SK-N-MC (cell line): ENCODE measurements around the gene FOXQ1.
A peak's percentile ranks its signal among the peaks of the same experiment; 100 is the strongest.
"Not testable (repeated sequence)": the region's sequence is repeated elsewhere in the genome, so short reads cannot be mapped to it uniquely, and the experiment has no call there.

Experiments used
- DNase-seq: peaks from one replicate; pipeline ENCODE4 v3.0.0-alpha.2; 2011; ENCODE audit warnings: low read depth, low spot score
- H3K27ac ChIP-seq: fragments of 200-600 bp; sonication (generic); 2 replicates; pipeline ENCODE4 v1.5.1; 2016; ENCODE audit warnings: mixed run types
- H3K36me3 ChIP-seq: fragments of 200-600 bp; sonication (generic); 2 replicates; pipeline ENCODE4 v1.6.1; 2017; ENCODE audit warnings: antibody characterized with exemption, low read length, mixed read lengths; ENCODE audit not compliant: insufficient read depth
- H3K4me3 ChIP-seq: fragments of 200-600 bp; sonication (generic); 2 replicates; pipeline ENCODE4 v1.5.1; 2016
- H3K9ac ChIP-seq: fragments of 200-600 bp; sonication (generic); 2 replicates; pipeline ENCODE4 v1.8.0; 2017; ENCODE audit warnings: mixed run types, mixed read lengths; ENCODE audit not compliant: insufficient read length
- H3K9me3 ChIP-seq: fragments of 200-600 bp; sonication (generic); 2 replicates; pipeline ENCODE4 v1.6.1; 2017; ENCODE audit warnings: low read depth, mild to moderate bottlenecking, antibody characterized with exemption, low read length, moderate library complexity, mixed read lengths
- EZH2 ChIP-seq: fragments of 200-600 bp; sonication (generic); IDR thresholded peaks from one replicate; pipeline ENCODE4 v1.6.1; 2017; ENCODE audit warnings: antibody characterized with exemption
- FOXP2 ChIP-seq: optimal IDR thresholded peaks from 2 replicates; pipeline ENCODE3; 2011; ENCODE audit warnings: mild to moderate bottlenecking, moderate library complexity; ENCODE audit not compliant: insufficient read depth; ENCODE audit errors: extremely low read length, control extremely low read depth
- POLR2AphosphoS5 ChIP-seq: IDR thresholded peaks from 2 replicates; pipeline ENCODE4 v1.6.1; 2012; ENCODE audit warnings: mild to moderate bottlenecking, low read depth, low read length, borderline replicate concordance

Gene FOXQ1

DNA sequence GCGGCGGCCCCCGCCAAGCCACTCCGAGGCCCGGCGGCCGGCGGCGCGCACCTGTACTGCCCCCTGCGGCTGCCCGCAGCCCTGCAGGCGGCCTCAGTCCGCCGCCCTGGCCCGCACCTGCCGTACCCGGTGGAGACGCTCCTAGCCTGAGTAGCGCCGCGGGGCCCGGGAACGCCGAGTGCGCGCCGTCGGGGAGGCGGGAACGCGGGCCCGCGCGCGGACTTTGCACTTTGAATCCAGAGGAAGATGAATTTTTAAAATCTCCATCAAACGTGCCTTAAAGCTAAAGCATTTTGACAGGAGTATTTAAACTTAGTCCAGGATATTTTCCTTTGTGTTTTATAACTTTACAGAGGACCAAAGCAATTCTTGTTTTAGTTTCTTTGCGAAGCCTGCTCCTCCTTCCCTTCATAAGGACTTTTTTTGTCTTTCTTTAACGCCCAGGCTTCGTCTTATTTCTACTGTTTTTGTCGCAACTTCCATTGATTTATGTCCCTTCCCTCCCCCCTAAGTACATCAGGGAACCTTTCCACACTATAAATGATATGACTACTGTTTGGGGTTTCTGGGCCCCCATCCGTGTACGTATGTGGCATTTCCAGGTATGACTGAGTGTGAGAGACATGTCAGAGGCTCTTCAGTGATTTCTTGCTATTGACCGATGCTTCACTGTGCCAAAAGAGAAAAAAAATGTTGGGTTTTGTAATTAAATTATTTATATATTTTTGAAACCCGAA lies 2.0 kb downstream of the FOXQ1 start:
- Histone ChIP-seq H3K4me3 (no peak overlapping the region), H3K9ac (no peak overlapping the region), H3K36me3 (no peaks in the 10 kb centered on the region), H3K27ac (no peak overlapping the region), H3K9me3 (no peaks in the 10 kb centered on the region)
- TF ChIP-seq POLR2AphosphoS5 (no peak), FOXP2 (no peak), EZH2 (peak; percentile 98)
- no peak for DNase-seq

GRCh38 chr6:1314617-1315016 lies 2.7 kb downstream of the FOXQ1 start:
- TF ChIP-seq POLR2AphosphoS5 (no peak), FOXP2 (no peak), EZH2 (no peak)
- H3K27ac ChIP-seq = no peak overlapping the region
- no peak for DNase-seq

GRCh38 chr6:1315201-1315559 lies 3.3 kb downstream of the FOXQ1 start:
- no peaks in the 10 kb centered on the region for H3K36me3 ChIP-seq
- TF ChIP-seq EZH2 (no peak), POLR2AphosphoS5 (no peak), FOXP2 (no peak)
- no peak overlapping the region for H3K9ac ChIP-seq
- no peak overlapping the region for H3K4me3 ChIP-seq
- no peaks in the 10 kb centered on the region for H3K9me3 ChIP-seq
- no peak for DNase-seq
- H3K27ac ChIP-seq = no peak overlapping the region

More at GRCh38 chr6:1314617-1315016, 2.7 kb downstream of the FOXQ1 start:
- Histone ChIP-seq H3K36me3 (no peaks in the 10 kb centered on the region), H3K4me3 (no peak overlapping the region), H3K9ac (no peak overlapping the region), H3K9me3 (no peaks in the 10 kb centered on the region)

DNA sequence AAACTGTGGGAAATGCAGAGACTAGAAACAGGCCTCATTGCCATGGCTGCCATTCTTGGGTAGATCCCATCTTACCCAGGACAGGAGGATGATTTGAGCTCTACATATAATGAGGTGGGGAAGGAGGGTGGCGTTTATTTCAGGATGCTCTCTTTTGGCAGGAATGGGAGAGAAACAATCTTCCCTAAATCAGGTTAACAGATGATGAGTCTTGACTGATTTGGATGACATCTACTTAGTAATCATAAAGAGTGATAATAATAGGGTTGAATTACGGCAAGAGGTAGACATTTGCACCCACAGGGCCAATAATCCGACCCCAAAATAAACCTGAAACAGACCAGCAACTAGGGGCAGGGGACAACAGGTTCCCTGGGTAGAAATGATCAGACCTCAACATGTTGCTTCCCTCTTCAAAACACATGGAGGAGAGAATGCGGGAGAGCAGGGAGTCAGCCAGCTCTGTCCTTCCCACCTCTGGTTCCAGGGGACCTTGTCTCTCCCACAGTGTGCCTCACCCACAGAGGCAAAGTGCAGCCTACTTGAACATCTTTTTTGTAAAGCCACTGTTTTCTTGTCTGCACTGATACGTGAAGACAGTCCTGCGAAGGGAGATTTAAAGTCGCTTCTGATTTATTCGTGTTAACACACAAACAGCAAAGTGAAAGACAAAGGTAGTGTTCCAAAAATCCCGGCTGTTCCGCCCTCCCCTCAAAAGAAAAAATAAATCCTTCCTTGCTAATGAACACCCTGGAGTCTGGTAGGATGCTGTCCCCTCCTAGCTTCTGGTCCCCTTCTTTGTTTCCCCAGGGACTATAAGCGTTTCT lies 3.9 kb downstream of the FOXQ1 start:
- no peak for TF ChIP-seq POLR2AphosphoS5
- TF ChIP-seq EZH2 = no peak
- no peak for TF ChIP-seq FOXP2
- DNase-seq = no peak
- Histone ChIP-seq H3K27ac (no peak overlapping the region), H3K9ac (no peak overlapping the region), H3K9me3 (no peaks in the 10 kb centered on the region), H3K4me3 (no peak overlapping the region), H3K36me3 (no peaks in the 10 kb centered on the region)

- Histone ChIP-seq H3K9me3 (no peaks in the 10 kb centered on the region), H3K36me3 (no peaks in the 10 kb centered on the region), H3K9ac (no peak overlapping the region), H3K4me3 (peak overlapping the region; percentile 45; the same call in 1 of the 2 replicates), H3K27ac (no peak overlapping the region)
- TF ChIP-seq POLR2AphosphoS5 (no peak), EZH2 (no peak), FOXP2 (no peak)
- DNase-seq = no peak
These were observed 4.6 kb downstream of the FOXQ1 start for GRCh38 chr6:1316489-1316971.

GRCh38 chr6:1317302-1317815 lies 5.5 kb downstream of the FOXQ1 start:
- Histone ChIP-seq H3K36me3 (no peaks in the 10 kb centered on the region), H3K27ac (no peak overlapping the region)
- no peak for DNase-seq

DNA sequence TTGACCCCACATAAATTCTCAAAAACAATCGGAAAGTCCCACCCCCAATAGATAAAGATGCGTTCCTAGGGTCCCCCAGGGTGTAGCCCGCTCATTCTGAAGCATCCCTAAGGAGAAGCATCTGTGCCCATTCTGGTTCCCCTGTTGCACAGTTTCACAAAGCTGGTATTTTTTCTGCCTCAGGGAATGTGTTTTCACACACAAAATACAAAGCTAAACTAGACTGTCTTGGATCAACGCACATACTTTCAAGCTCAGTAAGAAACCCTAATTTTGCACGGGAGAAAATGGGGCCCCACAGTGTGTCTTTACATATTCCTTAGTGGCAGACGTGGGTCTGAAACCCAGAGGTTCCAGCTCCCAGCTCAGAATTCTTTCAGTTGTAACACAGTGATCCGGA lies 6.1 kb downstream of the FOXQ1 start:
- Histone ChIP-seq H3K4me3 (no peak overlapping the region), H3K27ac (no peak overlapping the region), H3K9ac (no peak overlapping the region), H3K9me3 (no peaks in the 10 kb centered on the region), H3K36me3 (no peaks in the 10 kb centered on the region)
- TF ChIP-seq FOXP2 (no peak), EZH2 (no peak), POLR2AphosphoS5 (no peak)
- DNase-seq = no peak

More at GRCh38 chr6:1317302-1317815, 5.5 kb downstream of the FOXQ1 start:
- TF ChIP-seq FOXP2 = no peak
- TF ChIP-seq EZH2 = no peak
- TF ChIP-seq POLR2AphosphoS5 = no peak
- H3K4me3 ChIP-seq = no peak overlapping the region
- H3K9me3 ChIP-seq = no peaks in the 10 kb centered on the region
- no peak overlapping the region for H3K9ac ChIP-seq

DNA sequence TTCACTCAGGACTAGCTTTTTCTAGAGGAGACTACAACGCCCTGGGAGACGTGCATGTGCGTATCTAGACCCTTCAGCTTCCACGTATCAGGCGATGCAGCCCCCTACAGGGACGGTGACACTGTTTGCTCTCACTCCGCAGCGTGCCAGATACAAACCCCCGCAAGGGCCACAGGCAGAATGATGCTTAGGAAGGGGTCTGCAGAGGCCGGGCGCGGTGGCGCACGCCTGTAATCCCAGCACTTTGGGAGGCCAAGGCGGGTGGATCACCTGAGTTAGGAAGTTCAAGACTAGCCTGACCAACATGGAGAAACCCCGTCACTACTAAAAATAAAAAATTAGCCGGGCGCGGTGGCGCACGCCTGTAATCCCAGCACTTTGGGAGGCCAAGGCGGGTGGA lies 6.7 kb downstream of the FOXQ1 start:
- H3K36me3 ChIP-seq, H3K4me3 ChIP-seq, DNase-seq, H3K9me3 ChIP-seq, H3K27ac ChIP-seq, H3K9ac ChIP-seq: not testable (repeated sequence)
